AG09319 (cell line): ENCODE measurements around the gene ARL16.

Experiments
- DNase-seq: peaks from one replicate; pipeline ENCODE4 v3.0.0-alpha.2; 2010; ENCODE audit warnings: low read depth; ENCODE audit errors: extremely low read depth
- CTCF ChIP-seq: IDR thresholded peaks from 2 replicates; pipeline ENCODE4 v1.5.1; 2011; ENCODE audit warnings: low read depth, mild to moderate bottlenecking, inconsistent platforms, low read length, moderate library complexity

Gene ARL16

GRCh38 chr17:81631482-81631881, 52.1 kb downstream of the ARL16 start:
- TF ChIP-seq CTCF = no peak

More at GRCh38 chr17:81631482-81631881, 52.1 kb downstream of the ARL16 start:
- DNase-seq = no peak
